H1 (cell line): ENCODE data around the gene USHBP1. TPM values are rescaled to one million over a fixed set of nuclear protein-coding genes. Genes with fewer than 3 reads are reported as not detected.

Experiments used
- CEBPB ChIP-seq: IDR thresholded peaks from 2 replicates; pipeline ENCODE4 v1.6.1; 2012; ENCODE audit warnings: low read depth, low read length
- CHD1 ChIP-seq: IDR thresholded peaks from 2 replicates; pipeline ENCODE4 v1.6.1; 2012; ENCODE audit warnings: low read depth, low read length, improper control_type of control experiment
- CREB1 ChIP-seq: IDR thresholded peaks from 2 replicates; pipeline ENCODE4 v1.6.1; 2012; ENCODE audit warnings: inconsistent platforms
- EP300 ChIP-seq, 2 experiments: IDR thresholded peaks; 1 replicate in 1 of 2; 2 replicates in 1 of 2; pipeline ENCODE4 v1.6.1; 2011 to 2012; ENCODE audit warnings: low read depth in 2 of 2, low read length in 2 of 2, mild to moderate bottlenecking in 2 of 2, borderline replicate concordance in 1 of 2, inconsistent platforms in 1 of 2, moderate library complexity in 1 of 2
- FOSL1 ChIP-seq: IDR thresholded peaks from 2 replicates; pipeline ENCODE4 v1.6.1; 2011; ENCODE audit warnings: mild to moderate bottlenecking, low read depth, low read length, moderate library complexity; ENCODE audit not compliant: insufficient read depth
- GTF2F1 ChIP-seq: IDR thresholded peaks from 2 replicates; pipeline ENCODE4 v1.6.1; 2012; ENCODE audit warnings: low read depth, low read length, improper control_type of control experiment, borderline replicate concordance
- JUN ChIP-seq: IDR thresholded peaks from 2 replicates; pipeline ENCODE4 v1.6.1; 2011; ENCODE audit warnings: low read depth, mild to moderate bottlenecking, improper control_type of control experiment, low read length
- KDM1A ChIP-seq: fragments of 200-600, 300-600 bp; sonication (generic); IDR thresholded peaks from 2 replicates; pipeline ENCODE4 v1.7.1; 2016; ENCODE audit warnings: mild to moderate bottlenecking, low read length, borderline replicate concordance
- MAFK ChIP-seq: IDR thresholded peaks from 2 replicates; pipeline ENCODE4 v1.6.1; 2012; ENCODE audit warnings: low read depth, mild to moderate bottlenecking, improper control_type of control experiment, low read length
- NANOG ChIP-seq: IDR thresholded peaks from 2 replicates; pipeline ENCODE4 v1.6.1; 2011; ENCODE audit warnings: low read length, low read depth, mild to moderate bottlenecking, inconsistent platforms; ENCODE audit not compliant: insufficient read depth, poor library complexity, severe bottlenecking
- NRF1 ChIP-seq: IDR thresholded peaks from 2 replicates; pipeline ENCODE4 v1.6.1; 2011; ENCODE audit warnings: mild to moderate bottlenecking, low read depth, low read length, improper control_type of control experiment
- RAD21 ChIP-seq, 2 experiments: IDR thresholded peaks in 1 of 2; conservative IDR thresholded peaks in 1 of 2; 2 replicates each; pipeline ENCODE4 v1.6.1; 2011; ENCODE audit warnings: low read depth in 2 of 2, low read length in 2 of 2, improper control_type of control experiment in 1 of 2, inconsistent platforms in 1 of 2, mild to moderate bottlenecking in 1 of 2, moderate library complexity in 1 of 2
- SAP30 ChIP-seq: fragments of 300-600 bp; sonication (generic); IDR thresholded peaks from 2 replicates; pipeline ENCODE4 v1.7.1; 2012; ENCODE audit warnings: low read length, moderate library complexity, mild to moderate bottlenecking, inconsistent platforms; ENCODE audit not compliant: insufficient read depth, insufficient replicate concordance
- SIRT6 ChIP-seq: IDR thresholded peaks from one replicate; pipeline ENCODE4 v1.7.1; 2012; ENCODE audit warnings: low read length, inconsistent platforms
- SIX5 ChIP-seq: IDR thresholded peaks from 2 replicates; pipeline ENCODE4 v1.6.1; 2011; ENCODE audit warnings: mild to moderate bottlenecking, low read depth, low read length
- SP1 ChIP-seq: IDR thresholded peaks from 2 replicates; pipeline ENCODE4 v1.6.1; 2011; ENCODE audit warnings: low read depth, low read length
- SP2 ChIP-seq: IDR thresholded peaks from 2 replicates; pipeline ENCODE4 v1.6.1; 2012; ENCODE audit warnings: mild to moderate bottlenecking, low read length, inconsistent platforms
- SRF ChIP-seq: IDR thresholded peaks from 2 replicates; pipeline ENCODE4 v1.6.1; 2011; ENCODE audit warnings: mild to moderate bottlenecking, low read depth, low read length, moderate library complexity
- TAF7 ChIP-seq: optimal IDR thresholded peaks from 2 replicates; pipeline ENCODE3; 2011; ENCODE audit warnings: low read depth, mild to moderate bottlenecking, inconsistent platforms, low read length, moderate library complexity, borderline replicate concordance
- TBP ChIP-seq: IDR thresholded peaks from 2 replicates; pipeline ENCODE4 v1.6.1; 2011; ENCODE audit warnings: low read depth, low read length, improper control_type of control experiment
- TCF12 ChIP-seq: IDR thresholded peaks from 2 replicates; pipeline ENCODE4 v1.6.1; 2011; ENCODE audit warnings: low read depth, mild to moderate bottlenecking, low read length
- polyA plus RNA-seq, 7 experiments: library from polyadenylated mRNA; depleted of rRNA in 3 of 7; stranded (reverse) in 5 of 7; unstranded in 2 of 7; fragments of >200 nt in 5 of 7; fragments of 200-250 nt in 2 of 7; gene quantifications; 1 replicate in 5 of 7; 2 replicates in 1 of 7; 4 replicates in 1 of 7; pipeline versions ENCODE4 v1.2.1 to v1.2.3, GENCODE V29; 2011 to 2013; ENCODE audit warnings: missing spikeins in 2 of 7, mixed read lengths in 2 of 7
- total RNA-seq: library from RNA; stranded (reverse); fragmentation: NEBNext Ultra II Directional; extraction: Animal tissue kit (Norgen Biotek cat#: 25700); gene quantifications from 2 replicates; pipeline ENCODE4 v1.2.1, GENCODE V29; 2021
- TF ChIP-seq, protein P1 (sequence below): IDR thresholded peaks from 2 replicates; pipeline ENCODE4 v1.6.1; 2011; ENCODE audit warnings: low read depth, mild to moderate bottlenecking, low read length; ENCODE audit not compliant: insufficient read depth
- TF ChIP-seq, protein P2 (sequence below): IDR thresholded peaks from 2 replicates; pipeline ENCODE4 v1.6.1; 2012; ENCODE audit warnings: inconsistent platforms

The USHBP1 gene
- total and polyA plus RNA-seq, 2 of the 8 experiments (the other 6 are each of a cell fraction or from before 2014, with no cell fraction given) = 5.0 to 7.5 TPM

DNA sequence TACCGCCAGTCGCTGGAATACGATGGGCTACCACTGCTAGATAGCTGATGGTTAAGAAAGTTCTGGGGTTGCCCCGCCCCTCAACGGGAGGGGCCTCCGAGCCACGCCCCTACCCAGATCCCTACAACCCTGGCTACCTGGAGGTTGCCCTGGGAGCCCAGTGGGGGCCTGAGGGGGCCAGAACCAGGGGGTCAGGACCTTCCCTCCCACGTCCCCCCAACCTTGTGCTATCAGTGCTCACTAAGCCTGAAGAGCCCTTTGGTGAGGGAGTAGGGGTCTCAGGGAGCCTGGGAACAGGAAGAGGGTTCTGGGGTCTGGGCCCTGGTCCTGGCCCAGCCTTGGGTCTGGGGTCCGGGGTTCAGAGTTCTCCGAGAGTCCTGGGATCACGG lies 29.6 kb downstream of the USHBP1 start (continued):
- TF ChIP-seq GTF2F1 (no peak), SAP30 (peak; percentile 88), SP2 (no peak), SIRT6 (no peak), RAD21 (IDR thresholded peaks at IDR 0.05 in 1 of 2, conservative IDR thresholded peaks at IDR 0.05 in 1 of 2; ENCODE audit: low read depth in 2 of 2, low read length in 2 of 2) (no peak), SRF (no peak), NANOG (no peak), KDM1A (no peak), TAF7 (no peak), MAFK (no peak), CEBPB (no peak), SIX5 (no peak), TBP (no peak), SP1 (no peak), NRF1 (no peak), EP300 (IDR thresholded peaks at IDR 0.05; ENCODE audit: borderline replicate concordance in 1 of 2, low read depth in 2 of 2, low read length in 2 of 2) (no peak), CREB1 (no peak), TCF12 (no peak), FOSL1 (no peak), CHD1 (no peak), JUN (no peak)
- TF ChIP-seq, protein P1, sequence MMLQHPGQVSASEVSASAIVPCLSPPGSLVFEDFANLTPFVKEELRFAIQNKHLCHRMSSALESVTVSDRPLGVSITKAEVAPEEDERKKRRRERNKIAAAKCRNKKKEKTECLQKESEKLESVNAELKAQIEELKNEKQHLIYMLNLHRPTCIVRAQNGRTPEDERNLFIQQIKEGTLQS = no peak
- TF ChIP-seq, protein P2, sequence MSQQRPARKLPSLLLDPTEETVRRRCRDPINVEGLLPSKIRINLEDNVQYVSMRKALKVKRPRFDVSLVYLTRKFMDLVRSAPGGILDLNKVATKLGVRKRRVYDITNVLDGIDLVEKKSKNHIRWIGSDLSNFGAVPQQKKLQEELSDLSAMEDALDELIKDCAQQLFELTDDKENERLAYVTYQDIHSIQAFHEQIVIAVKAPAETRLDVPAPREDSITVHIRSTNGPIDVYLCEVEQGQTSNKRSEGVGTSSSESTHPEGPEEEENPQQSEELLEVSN = no peak
